Measurements from ENCODE around the gene NFX1.

NFX1 gene

GRCh38 chr9:33415501-33416038, 125.3 kb downstream of the NFX1 start:
- in situ Hi-C loops (cut with MboI; ENCODE audit: low sequenced_read_pairs): no loop called here

DNA sequence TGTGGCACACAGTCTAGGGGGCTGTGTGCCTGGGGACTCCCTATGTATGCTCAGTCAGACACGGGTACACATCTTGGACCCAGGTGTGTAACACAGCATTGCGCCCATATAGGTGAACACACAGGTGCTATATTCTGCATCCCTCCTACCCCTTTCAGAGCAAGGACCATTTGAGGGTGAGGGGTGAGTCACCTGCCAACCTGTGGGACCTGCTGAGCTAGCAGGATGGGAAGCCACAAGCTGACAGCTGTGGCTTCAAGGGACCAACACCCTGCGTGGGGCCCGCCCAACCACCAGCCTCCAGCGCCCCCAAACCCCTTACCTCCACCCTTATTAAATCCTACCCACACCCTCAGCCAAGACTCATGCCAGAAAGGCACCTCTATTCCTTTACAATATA, 126.7 kb downstream of the NFX1 start:
- in situ Hi-C loops (cut with MboI; ENCODE audit: low sequenced_read_pairs): no loop called here

- in situ Hi-C loops (cut with MboI; ENCODE audit: low sequenced_read_pairs): no loop called here
These were observed 127.8 kb downstream of the NFX1 start for GRCh38 chr9:33418090-33418489.

- in situ Hi-C loops (cut with MboI; ENCODE audit: low sequenced_read_pairs): no loop called here
These were observed 129.5 kb downstream of the NFX1 start for GRCh38 chr9:33419708-33420303.

All from HL-60/S4 treated with retinoic acid at 250 ng/mL for 4 days and 3 days (cell line).